ENCODE data around the gene ARGLU1.

Gene ARGLU1

DNA sequence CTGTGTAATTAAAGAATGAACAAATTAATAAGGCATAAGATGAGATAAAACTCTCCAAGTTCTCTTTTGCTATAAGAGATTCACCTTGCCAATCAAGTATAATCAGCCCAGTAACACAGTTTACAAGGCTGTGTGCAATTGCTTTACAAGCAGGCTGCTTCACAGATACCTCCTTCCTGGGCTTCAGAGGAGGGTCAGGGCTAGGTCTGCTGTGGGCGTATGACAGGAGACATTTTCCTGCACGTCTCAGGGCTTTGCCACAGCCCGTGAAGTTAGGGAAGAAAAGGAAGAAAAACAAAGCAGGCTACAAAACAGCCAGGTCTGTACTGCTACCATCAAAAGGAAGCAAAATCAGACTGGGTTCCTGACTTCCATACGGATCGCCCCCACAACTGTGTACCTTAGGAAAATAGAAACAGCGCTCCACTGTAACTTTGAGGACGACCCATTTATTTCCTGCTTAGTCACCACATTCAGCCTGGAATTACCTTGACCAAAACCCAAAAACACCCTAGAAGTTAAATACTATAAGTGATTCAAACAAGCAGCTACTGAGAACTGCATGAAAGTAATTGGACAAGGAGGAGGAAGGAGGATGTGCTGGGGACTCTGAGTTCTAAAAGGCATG lies 44.9 kb downstream of the ARGLU1 start:
- no peak for DNase-seq

DNA sequence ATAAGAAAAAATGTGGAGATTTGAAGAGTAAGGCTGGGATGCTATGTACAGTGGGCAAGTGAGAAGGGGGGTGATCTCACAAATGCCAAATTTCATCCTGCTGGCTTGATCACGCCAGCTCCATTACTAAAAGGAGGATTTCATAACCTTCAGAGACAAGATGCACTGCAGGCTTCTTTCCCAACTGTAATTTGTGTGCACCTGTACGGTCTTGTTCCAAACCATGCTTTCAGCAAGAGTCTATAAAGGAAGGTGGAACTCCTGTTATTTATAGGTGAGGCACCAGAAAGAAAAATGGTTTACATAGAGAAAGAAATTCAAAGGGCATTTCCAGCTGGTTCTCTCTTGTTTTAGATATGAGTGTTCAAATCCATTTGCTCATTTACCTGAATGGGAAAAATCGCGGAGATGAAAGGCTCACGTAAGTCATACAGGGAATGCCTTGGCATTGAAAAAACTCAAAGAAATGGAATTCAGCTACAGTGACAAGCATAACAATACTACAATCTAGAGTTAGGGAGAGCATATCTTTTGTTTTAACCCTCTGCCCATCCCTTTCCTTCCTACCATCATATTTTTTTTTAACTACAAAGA lies 45.7 kb downstream of the ARGLU1 start:
- no peak for DNase-seq

DNA sequence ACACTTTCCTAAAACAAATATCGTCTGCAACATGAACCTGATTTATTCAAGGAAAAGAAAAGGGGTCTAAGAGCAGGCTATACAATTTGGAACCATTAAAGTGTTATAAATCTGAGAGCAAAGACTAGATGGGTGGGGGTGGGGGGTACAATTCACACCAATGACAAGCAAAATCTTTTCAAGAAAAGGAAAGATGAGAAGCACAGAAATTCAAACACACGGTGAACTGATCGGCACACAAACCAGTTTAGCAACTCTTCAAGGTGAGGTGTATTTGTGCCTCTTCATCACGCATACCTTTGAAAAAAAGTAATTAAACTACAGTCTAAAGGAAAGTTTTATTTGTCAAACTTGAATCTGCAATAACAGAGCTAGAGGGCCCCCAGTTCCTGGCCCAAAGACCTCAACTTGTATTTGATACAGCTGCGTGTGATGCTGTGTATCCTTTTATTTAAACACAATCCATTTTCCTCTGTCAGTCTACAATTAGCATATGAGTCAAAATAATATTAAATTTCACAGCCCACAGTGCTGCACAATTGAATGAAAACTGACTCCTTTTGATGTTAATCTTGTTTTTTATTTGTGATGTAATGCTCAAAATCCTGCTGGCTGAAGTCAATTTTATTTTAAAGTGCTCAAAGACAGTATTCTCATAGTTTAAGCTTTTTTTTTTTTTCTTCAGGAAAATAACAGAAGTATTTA lies 46.7 kb downstream of the ARGLU1 start:
- no peak for DNase-seq

DNA sequence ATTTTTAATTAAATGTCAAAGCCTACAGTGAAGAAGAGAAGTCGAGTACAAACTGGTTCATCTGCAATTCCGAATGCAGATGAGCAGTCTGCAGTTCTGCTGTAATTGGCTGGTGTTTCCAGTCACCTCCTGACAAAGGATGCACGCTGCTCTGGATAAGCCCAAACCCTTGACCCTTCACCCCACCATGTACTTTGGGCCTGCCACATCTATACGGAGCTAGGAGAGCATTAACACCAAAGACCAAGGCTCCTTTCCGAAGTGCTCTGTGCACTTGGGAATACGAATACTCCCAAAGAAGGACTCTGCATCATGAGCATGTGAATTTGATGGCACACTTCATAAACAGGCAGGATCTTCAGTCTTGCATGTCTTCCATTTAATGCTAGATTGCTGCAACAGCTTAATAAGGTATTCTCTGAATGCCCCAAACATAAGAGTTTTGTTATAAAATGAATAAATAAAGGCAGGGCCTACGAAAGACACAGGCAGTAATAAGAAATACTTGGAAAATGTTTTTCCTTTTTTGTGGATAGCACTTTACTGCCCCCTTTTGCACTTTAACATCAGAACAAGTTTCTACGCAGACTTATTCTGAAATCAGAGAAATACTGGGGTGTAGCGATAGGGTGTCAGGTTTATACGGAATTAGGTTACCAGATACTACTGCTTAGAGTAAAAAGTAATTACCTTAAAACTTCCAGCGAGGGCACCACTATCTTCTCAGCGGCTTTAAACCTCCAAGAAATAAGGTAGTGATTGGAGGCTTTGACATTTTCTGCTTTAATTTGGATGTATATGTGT lies 47.5 kb downstream of the ARGLU1 start:
- DNase-seq: no peak

DNA sequence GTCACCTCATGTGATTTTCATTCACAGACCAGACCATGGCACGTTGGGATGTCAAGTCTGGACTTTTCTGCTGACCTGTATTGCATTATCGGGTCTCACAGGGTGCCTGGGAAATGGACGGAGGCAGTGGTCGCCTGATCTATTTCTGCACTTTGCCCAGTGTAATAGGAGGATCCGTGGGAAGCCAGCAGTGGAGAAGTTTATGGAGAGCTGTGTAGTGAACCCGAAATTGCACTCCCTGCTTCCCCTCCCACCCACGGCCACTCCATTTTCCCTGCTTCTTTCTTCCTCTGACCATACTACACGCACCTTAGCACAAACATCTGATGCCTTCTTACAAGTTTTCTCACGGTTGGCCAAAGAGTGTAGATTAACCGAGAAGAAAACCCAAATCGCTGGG lies 49.4 kb downstream of the ARGLU1 start:
- DNase-seq: no peak

DNA sequence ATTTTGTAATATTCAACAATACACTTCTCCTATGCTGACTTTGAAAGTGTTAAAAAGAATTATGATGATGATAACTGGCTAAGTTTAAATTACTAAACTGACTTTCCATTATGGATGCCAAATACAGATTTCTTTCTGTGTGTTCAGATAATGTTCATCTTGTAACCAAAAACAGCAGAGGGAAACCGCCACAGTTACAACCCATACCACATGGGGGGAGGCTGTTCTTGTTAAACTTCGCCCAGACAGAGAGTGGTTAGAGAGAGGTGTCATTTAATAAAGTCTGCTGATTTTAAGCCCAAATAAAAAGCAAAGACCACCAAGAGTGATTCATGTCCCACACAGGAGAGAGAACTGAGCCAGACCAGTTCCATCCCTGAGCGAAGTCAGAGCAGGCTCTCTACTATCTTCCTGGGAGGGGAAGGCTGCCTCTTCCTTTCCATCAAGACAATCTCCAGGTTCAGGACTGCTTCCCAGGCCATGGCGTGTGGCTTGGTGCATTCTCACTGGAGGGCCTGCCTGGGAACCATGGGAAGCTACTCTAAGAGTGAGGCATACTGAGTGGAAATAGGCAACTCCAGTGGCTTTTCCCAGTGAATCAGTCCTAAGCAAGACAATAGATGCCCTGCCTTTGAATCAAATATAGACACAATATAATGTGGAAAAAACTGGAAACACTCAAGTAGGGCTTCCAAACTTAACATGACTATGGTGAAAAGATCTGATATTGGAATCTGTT lies 50.7 kb downstream of the ARGLU1 start:
- no peak for DNase-seq

DNA sequence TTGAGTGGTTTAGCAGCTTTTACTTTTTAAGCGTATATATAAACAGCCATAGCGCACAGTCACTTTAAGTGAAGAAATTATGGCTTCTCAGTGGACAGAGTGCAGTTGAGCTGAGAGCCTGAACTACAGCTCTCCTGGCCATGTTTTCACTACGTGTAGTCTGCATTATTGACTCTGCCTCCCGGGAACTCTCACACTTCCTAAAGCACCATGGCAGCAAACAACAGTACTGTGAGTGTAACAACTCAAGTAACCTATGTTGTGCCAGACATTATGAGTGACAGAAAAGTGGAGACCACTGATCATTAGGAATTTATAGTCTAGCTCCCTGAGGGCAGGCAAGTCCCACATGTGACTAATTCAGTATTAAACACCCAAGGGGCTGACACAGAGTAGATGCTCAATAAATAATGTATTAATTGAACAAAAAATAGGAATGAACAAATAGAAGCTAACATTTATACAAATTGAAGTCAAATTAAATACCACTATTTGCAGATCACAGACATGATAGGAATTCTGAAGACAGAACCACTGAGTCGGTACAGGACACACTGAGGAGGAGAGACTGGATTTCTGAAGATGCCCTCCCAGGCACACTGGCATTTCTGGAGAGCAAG lies 52.2 kb downstream of the ARGLU1 start:
- DNase-seq: no peak

DNA sequence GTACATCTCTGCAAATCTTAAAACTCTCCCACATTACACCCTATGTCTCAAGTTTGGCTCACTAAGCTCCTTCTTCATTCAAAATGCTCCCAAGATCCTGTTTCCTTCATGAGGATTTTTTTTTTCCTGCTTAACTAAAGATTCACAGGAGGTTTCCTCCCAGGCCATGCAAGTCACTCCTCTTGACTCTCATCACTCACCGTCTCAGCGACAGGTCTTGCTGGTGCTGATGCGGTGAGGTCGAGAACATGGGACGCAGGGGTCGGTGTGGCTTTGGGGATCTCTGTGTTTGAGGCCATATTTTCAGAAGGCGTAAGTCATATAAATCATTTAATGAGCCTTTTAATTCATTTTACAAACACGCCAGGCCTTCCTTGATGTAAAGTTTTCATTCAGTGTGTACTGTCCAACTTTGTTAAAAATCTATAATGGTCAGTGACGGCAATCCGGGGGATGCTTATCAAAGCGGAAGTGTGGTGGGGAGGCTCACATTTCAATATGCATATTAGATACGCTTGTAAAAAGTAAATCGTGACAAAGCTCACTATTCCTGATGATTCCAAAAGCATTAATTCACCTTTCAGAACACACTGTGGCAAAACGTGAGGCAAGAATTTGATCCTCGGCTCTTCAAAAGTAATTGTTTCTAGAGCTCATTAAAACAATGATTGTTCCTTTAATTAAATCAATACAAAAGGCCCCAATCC lies 52.9 kb downstream of the ARGLU1 start:
- DNase-seq: no peak

DNA sequence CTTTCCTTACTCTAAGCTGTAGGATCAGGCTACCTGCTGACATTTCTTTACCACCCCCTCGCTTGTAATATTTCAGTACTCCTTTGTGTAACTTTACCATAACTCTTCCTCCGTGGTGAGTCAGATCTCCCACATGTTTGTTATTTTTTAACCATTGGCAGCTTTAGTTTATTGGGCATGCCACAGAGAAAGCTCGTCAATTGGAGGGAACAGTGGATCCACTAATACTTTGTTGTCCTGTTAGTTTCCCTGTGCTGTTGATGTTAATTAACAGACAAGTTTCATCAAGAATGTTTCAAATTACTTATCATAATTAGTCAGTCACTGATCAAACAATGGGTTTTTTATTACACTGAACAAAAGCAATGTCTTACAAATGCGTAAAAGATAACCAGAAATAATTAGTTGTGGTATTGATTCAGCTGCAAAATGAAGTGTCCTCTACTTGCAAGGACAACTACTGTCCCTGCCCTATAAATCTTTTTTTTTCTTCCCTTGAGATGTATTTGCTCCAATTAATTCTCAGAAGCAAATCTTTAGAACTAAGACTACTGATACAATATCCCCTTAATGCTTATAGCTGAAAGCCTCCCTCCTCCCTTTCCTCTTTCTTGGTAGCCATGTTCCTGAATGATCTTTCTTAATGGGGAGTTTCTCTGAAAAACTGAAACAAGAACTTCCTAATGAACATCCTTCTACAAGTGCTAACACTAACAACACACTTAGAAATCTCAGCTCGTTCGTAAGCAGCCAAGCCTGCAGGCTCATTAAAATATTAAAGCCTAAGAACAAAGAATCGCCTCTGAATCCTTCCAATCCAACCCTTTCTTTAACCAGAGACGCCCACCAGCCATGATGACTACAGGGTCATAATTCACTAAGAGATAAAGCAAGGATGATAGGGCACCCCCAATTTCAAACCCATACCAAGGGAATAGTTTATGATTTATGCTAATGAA lies 54.6 kb downstream of the ARGLU1 start:
- no peak for DNase-seq

DNA sequence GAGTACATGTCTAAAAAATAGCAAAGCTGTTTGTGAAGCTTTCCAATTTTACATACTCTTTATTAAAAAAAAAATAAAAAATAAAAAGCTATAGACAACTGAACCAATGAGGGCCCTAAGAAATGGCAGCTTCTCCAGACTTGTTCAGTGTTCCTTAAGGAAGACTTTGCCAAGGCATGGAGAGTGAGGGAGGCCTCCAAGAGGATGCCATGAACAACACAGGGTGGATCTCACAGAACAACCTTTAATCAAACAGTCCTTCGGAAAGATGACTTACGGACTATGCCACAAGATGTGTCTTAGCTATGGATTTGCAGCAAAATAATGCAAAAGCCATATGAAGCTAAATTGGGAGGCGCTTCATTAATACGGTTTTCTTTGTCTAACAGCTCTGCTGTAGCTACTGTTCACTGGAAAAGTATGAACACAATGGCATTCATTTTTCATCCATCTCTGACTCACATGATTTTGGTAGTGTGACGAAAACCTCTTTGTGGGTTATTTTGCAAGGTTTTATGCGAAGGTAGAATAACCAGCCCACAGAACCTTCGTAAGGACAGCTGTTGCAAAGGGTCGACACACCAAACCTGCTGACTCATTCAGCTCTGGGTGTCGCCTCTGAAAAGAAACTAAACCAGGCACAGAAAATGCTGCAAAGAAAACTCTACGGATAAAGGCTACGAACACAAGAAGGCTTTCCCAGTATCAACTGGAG lies 60.2 kb downstream of the ARGLU1 start:
- no peak for DNase-seq

DNA sequence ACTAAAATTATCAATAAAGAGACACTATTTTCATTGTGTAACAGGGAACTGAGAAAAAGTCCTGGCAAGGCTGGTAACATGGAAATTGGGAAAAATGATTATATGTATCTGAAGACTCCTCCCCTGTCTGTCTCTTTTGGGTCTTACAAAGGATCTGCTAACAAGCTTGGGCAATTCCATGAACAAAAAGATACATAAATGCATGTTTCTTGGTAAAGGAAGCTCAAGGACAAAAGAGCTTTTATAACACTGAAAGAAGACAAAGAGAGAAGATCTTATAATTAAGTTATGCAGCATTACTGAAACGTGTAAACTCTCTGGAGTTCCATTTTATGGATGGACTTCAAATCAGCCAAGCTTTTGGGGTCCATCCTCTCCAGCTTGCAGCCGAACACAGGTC lies 61.7 kb downstream of the ARGLU1 start:
- DNase-seq: no peak

DNA sequence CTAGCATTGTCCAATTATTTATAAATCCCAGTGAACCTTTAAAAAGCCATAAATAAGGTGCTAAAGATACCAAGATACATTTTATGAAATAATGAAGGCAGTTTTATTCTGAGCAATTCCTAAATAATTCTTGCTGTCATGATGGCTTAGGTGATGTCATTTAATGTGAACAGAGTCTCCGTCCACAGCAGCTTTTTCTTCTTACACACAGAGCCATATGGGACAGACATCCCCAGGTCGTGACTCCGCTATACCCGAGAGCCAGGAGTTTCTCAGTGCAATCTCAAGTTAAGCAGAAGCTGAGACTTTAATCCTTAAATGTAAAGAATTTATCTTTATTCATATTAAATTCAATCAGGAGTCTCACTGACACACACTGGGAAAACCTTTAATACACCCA lies 62.2 kb downstream of the ARGLU1 start:
- no peak for DNase-seq

DNA sequence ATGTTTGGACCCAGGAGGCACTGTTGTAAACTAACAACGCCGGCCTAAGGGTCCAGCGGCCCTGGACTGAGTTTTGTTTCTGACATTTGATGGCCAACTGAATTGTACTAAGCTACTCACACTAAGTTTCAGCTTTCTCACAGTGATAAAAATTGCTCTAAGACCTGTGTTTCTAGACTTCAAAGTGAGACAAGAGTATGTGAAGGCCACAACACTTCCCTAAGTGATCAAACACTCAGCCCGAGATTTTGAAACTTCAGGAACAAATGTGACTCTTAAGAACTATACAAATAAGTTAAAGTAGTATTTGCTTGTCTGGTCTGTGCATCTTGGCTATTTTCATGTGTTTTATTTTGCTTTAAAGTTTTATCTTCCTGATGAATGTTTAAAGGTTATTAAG lies 62.6 kb downstream of the ARGLU1 start:
- no peak for DNase-seq

DNA sequence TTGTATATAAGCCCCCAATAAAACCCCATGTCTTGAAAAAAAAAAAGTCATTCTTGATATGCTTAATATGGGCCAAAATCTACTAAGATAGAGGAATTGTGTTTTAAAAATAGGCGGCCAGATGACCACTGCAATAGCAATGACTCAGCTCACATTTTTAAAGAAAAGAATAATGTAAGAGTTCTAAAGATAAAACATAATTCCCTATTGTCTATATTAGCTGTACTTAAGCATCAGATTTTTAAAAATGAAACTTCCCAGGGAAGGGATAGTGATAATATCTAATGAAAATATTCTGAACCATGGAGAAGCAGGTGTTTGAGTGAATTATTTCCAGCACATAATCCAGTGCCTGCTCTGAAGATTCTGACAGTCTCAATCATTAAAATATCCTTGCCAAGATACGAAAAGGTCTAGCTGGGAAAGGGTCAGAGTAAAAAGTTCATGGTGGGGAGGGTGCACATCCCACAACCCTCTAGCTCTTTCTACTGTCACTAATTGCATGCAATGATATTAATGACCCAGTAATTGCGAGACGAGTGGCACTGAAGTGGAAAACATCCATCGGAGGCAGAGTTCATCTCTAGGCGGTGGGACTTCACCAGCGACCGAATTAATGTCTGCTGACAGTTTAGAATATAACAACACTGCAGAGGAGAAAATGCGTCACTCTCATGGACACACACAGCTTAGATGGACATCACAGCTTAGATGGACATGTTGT lies 64.0 kb downstream of the ARGLU1 start:
- DNase-seq: no peak

DNA sequence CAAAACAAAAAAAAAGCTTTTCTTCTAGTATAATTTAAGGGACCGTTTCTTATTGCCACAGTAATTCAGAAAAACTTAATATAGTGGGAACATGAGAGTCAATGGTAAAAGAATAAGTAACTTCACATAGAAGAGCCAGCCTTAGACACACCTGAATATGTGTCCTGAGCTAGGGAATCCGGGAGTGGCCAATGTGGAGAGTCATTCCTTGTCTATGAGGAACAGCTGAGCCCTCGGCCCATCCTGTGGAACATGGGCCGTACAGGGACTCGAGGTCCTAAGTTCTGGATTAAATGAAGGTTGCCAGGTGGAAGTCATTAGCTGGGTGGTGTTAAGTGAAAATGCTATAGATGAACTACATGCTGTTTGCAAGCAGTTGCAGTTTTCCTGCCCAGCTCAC lies 64.7 kb downstream of the ARGLU1 start:
- DNase-seq: no peak

DNA sequence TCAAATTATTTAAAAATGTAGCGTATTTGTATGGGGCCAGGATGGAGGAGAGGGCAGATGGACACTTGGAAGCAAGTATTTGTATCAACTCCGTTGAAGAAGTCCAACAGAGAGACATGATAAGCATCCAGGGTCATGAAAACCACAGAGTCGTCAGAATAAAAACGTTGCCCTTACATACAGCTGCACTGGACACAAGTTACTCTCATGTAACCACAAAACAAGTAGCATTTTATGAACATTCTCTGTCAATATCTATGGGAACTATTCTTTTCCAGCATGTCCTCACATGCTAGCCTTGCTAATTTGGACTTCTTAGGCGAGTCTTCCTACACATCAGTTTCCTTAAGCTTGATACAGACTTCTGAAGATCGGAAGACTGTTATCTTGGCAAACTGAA lies 67.5 kb downstream of the ARGLU1 start:
- DNase-seq: no peak

DNA sequence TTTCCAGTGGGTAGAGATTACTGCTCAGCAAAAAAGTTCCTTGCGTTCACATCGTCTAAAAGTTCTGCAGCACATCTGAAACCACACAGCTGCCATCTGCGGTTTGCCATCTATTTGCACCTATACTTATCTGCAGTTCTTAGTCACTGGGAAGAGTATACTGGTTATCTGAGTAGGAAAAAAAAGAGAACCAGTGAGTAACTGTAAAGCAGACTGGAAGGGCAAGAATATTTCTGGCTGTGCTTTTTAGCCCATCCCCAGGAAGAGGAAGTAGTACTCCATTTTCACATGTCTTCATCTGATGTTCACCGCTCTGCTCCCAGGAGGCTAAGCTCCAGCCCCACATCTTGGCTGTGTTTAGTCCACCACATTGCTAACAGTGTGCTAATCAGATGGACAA lies 68.0 kb downstream of the ARGLU1 start:
- DNase-seq: no peak

DNA sequence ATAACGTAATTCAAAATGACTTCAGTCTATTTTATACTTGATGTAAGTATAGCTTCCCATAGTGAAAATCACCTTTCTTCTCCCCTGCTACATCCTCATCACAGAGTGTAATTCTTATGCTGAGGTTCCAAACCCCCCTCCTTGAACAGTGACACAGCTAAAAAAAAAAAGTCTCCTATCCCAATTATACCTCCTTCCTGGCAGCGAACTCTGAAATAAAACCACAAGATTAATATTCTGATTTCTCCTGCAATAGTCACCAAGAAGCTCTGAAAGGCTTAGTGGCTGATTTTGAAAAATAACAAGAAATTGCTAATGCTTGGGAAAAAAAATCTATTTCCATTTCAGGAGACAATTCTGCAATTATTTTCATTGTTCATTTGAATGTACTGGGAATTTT lies 68.8 kb downstream of the ARGLU1 start:
- no peak for DNase-seq

DNA sequence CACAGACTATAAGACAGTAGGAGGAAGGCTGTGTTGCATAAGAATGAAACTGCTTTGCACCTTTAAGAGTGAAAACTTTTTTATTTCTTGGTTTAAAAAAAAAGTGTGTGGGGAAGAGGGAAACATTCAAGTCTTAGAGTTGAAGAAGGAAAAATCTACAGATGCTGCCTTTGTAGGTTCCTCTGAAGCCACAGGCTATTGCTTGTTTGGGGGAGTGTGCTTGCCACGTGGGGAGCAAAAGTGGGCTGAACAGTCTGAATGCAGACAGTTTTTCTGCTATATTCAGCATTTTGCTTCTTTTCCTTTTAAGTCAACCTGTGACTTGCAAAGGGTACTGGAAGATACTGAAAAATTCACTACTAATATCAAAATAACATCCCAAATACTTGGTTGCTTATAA lies 69.4 kb downstream of the ARGLU1 start:
- no peak for DNase-seq
